ENCODE results near the gene SCYL1. TPM values are rescaled to one million over a fixed set of nuclear protein-coding genes. Genes with fewer than 3 reads are reported as not detected.
A peak's percentile ranks its signal among the peaks of the same experiment; 100 is the strongest.

Gene SCYL1
- 61.2 TPM for total RNA-seq
- long read RNA-seq, transcript SCYL1-201 (18 exons, 2,642 nt) = major isoform, 42 of 113 reads
- long read RNA-seq, transcript SCYL1-203 (18 exons, 2,583 nt) = minor isoform, 11 of 113 reads
- long read RNA-seq, partial matches to known transcripts = 35 of 113 reads
- long read RNA-seq, other reads (novel, unspliced or antisense) = 22 of 113 reads

DNA sequence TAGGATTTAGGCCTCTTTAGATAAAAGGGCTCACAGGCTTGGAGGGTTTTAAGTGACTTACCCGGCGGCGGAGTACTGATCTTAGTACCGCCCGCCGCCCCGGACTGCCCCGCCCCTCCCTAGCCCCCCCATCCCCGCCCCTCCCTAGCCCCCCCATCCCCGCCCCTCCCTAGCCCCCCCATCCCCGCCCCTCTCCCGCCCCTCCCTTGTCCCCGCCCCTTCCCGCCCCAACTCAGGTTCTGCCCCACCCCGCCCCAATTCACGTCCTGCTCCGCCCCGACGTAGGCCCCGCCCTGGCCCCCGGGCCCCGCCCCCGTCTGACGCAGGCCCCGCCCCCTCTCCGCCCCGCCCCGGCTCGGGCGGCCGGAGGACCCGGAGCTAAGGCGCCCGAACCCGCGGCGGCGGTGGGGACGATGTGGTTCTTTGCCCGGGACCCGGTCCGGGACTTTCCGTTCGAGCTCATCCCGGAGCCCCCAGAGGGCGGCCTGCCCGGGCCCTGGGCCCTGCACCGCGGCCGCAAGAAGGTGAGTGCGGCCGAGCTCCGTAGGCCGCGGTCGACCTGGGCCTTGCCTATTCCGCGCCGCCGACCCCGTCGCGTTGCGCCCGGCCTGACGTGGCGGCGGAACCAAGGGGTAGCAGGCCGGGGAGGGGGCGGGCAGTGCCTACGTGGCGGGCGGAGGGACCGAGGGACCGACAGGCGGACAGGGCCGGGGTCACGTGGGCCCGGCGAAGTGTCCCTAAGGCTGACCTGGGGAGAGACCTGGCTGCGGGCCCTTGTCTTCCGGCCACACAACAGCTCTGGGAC, at the start of gene SCYL1:
Gene SCYL1, plus strand, starts transcription at position 343 of the 805 bp plus-strand sequence. Its CDS starts 71 bp downstream, at position 414.
- no peak for TF ChIP-seq CTCF (IDR thresholded peaks at IDR 0.05)
- ATAC-seq (peak; percentile 95 to 97), DNase-seq (peak; percentile 85)
- Histone ChIP-seq H3K4me1 (peaks cover 42% of the 10 kb centered on the region), H3K27me3 (ENCODE audit: low read depth) (no peaks in the 10 kb centered on the region), H3K36me3 (peaks cover 36% of the 10 kb centered on the region), H3K4me3 (peak within 1 kb of the TSS; percentile 99), H3K27ac (peak within 1 kb of the TSS; percentile 95), H3K9me3 (no peaks in the 10 kb centered on the region)
- intact Hi-C loops (cut with DNase I) = no loop called here

DNA sequence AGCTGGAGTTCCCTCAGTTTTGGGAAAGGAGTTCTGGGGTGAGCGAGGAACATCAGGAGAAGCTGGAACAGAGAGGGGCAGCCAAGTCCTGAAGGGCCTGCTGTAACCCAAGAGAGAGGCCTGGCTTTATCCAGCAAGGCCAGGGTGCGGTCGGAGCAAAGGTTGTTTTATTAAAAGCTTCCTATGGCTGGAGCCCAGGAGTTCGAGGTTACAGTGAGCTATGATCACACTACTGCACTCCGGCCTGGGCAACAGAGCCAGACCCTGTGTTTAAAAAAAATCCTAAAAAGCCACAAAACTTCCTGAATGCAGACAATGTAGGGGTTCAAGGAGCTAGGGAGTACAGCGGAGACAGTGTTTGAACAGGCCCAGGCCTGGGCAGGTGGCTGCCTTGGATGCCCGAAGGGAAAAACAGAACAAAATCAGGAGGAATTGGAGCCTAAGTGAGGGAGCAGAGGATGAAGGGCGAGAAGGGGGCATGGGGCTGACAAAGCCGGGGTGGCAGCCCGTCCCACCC, 48.2 kb upstream of the SCYL1 start:
- ATAC-seq (no peak), DNase-seq (no peak)
- H3K4me1 ChIP-seq = peaks cover 58% of the 10 kb centered on the region
- H3K9me3 ChIP-seq = no peaks in the 10 kb centered on the region
- intact Hi-C loops (cut with DNase I) = no loop called here
- H3K4me3 ChIP-seq = peak overlapping the region; percentile 89
- peak overlapping the region; percentile 100 for H3K27ac ChIP-seq
- TF ChIP-seq CTCF (IDR thresholded peaks at IDR 0.05) = no peak
- no peaks in the 10 kb centered on the region for H3K27me3 ChIP-seq (ENCODE audit: low read depth)
- H3K36me3 ChIP-seq = no peaks in the 10 kb centered on the region

DNA sequence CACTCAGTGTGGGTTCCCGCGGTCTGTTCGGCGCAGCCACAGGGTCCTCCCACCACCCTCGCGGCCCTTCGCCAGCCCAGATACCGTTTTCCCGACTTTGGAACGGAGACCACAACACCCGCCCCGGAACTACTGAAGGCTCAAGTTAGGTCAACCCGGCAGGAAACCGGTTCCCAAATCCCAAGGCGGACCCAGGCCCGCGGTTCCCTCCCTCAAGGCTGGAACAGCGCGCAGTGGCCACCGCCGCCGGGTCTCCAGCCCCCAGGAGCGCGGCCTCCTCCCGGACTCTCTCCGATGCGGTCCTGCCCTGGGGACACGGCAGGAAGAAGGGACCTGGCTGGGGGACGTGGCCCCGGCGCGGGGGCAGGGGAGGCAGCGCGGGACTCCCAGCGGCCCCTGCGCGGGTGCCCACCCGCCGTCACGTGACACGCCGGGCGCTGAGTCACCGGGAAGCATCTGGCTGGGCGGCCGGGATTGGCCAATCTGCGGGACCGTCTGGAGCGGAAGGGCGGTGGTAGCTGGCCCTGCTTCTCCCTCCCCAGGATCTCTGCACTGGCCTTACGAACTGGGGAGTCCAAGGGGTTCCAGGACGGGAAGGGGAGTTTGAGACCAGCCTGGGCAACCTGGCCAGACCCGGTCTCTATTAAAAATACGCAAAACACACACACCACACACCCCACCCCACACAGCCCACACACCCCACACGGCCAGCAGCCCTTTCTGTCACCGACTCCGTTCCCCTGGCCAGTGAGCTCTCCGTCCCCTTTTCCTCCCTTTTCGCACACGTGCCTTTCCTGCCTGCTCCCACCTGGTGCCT, 47.5 kb upstream of the SCYL1 start:
- Histone ChIP-seq H3K27ac (peak overlapping the region; percentile 100), H3K36me3 (no peaks in the 10 kb centered on the region), H3K4me3 (peak overlapping the region; percentile 89), H3K9me3 (no peaks in the 10 kb centered on the region), H3K27me3 (ENCODE audit: low read depth) (no peaks in the 10 kb centered on the region), H3K4me1 (peaks cover 53% of the 10 kb centered on the region)
- intact Hi-C loops (cut with DNase I) = no loop called here
- ATAC-seq (peak; percentile 94 to 96), DNase-seq (peak; percentile 98)
- no peak for TF ChIP-seq CTCF (IDR thresholded peaks at IDR 0.05)

DNA sequence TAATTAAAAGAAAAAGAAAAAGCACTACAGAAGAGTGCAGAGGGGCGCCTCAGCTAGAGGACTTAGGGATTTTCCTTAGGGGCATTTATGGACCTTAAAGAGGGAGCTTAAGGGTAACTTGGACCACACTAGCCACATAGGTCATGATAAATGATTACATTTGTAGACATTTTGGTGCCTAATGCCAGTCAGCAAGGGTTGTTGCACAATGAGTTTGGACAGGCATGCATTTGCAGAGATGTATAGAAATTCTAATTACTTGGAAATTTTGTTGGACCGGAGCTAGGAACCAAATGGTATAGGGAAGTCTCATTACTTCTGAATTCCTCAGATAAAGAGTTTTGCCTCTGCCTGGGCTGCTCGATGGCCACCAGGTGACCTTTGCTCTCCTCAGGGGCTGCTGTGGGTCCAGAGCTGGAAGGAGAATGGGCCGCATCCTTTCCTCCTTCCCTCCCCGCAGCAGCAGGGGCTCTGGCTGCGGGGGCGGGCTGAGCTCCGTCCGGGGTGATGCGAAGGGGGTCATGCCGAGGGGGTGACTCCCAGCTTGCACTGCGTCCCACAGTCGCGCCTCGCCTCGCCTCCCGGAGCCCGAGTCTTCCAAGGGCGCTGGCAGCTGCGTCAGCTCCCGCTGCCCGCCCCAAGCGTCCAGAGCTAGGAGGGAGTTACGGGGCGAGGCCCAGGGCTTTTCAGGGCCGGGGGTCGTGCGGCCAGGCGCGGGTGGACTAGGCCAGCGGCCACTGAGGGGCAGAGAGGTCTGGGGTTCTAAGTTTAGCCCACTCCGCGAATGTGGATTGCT, 46.3 kb upstream of the SCYL1 start:
- Histone ChIP-seq H3K4me1 (peaks cover 45% of the 10 kb centered on the region), H3K4me3 (peak overlapping the region; percentile 89), H3K36me3 (no peaks in the 10 kb centered on the region), H3K9me3 (no peaks in the 10 kb centered on the region), H3K27ac (peak overlapping the region; percentile 100), H3K27me3 (ENCODE audit: low read depth) (no peaks in the 10 kb centered on the region)
- intact Hi-C loops (cut with DNase I) = no loop called here
- ATAC-seq (peak; percentile 15 to 22), DNase-seq (peak; percentile 64)
- no peak for TF ChIP-seq CTCF (IDR thresholded peaks at IDR 0.05)

Measured in lower lobe of right lung (tissue), 2 donors.